Neural cell (in vitro differentiated cells): Measurements from ENCODE around the gene ASB18. TPM values are rescaled to one million over a fixed set of nuclear protein-coding genes. Genes with fewer than 3 reads are reported as not detected.

ENCODE experiments used
- H2AFZ ChIP-seq: fragments of 200-600, 300-800 bp; sonication (generic), shearing (Covaris generic); 2 replicates; pipeline ENCODE4 v1.6.0; 2014; ENCODE audit warnings: low read depth, mild to moderate bottlenecking, antibody characterized with exemption, low read length, moderate library complexity
- H3F3A ChIP-seq: fragments of 200-600 bp; shearing (Covaris generic); 2 replicates; pipeline ENCODE4 v1.6.1; 2016; ENCODE audit warnings: mild to moderate bottlenecking, moderate library complexity, mixed read lengths, antibody characterized with exemption, low read length; ENCODE audit not compliant: insufficient read depth, poor library complexity, severe bottlenecking
- H3K27ac ChIP-seq: fragments of 200-600, 300-800 bp; sonication (generic), shearing (Covaris generic); 2 replicates; pipeline ENCODE4 v1.5.1; 2014; ENCODE audit warnings: mild to moderate bottlenecking, low read length, moderate library complexity
- H3K27me3 ChIP-seq: fragments of 300-800, 200-600 bp; sonication (generic), shearing (Covaris generic); 2 replicates; pipeline ENCODE4 v1.6.0; 2014; ENCODE audit warnings: mild to moderate bottlenecking, low read depth, low read length, moderate library complexity; ENCODE audit not compliant: insufficient read depth
- H3K36me3 ChIP-seq: fragments of 300-800, 200-600 bp; sonication (generic), shearing (Covaris generic); 2 replicates; pipeline ENCODE4 v1.5.1; 2014; ENCODE audit warnings: mild to moderate bottlenecking, antibody characterized with exemption, low read length, moderate library complexity; ENCODE audit not compliant: insufficient read depth
- H3K4me2 ChIP-seq: fragments of 300-800, 200-600 bp; sonication (generic), shearing (Covaris generic); 2 replicates; pipeline ENCODE4 v1.6.0; 2014; ENCODE audit warnings: mild to moderate bottlenecking, low read length
- H3K4me3 ChIP-seq: fragments of 300-800, 200-600 bp; sonication (generic), shearing (Covaris generic); 2 replicates; pipeline ENCODE4 v1.5.1; 2014; ENCODE audit warnings: mild to moderate bottlenecking, low read length, moderate library complexity
- H3K79me2 ChIP-seq: fragments of 200-600 bp; shearing (Covaris generic); replicated peaks from 2 replicates; pipeline ENCODE4 v1.6.0; 2014; ENCODE audit warnings: mild to moderate bottlenecking, low read length, moderate library complexity; ENCODE audit not compliant: insufficient read depth
- H3K9ac ChIP-seq: fragments of 300-800, 200-600 bp; sonication (generic), shearing (Covaris generic); 2 replicates; pipeline ENCODE4 v1.6.1; 2016; ENCODE audit warnings: mild to moderate bottlenecking, low read length, mixed read lengths
- H3K9me2 ChIP-seq: fragments of 200-600 bp; shearing (Covaris generic); 2 replicates; pipeline ENCODE4 v1.6.1; 2016; ENCODE audit warnings: mild to moderate bottlenecking, low read length, mixed read lengths; ENCODE audit not compliant: insufficient read depth
- H3K9me3 ChIP-seq: fragments of 200-600, 300-800 bp; sonication (generic), shearing (Covaris generic); 2 replicates; pipeline ENCODE4 v1.6.1; 2016; ENCODE audit warnings: mild to moderate bottlenecking, mixed run types, low read length, moderate library complexity, mixed read lengths
- H4K20me1 ChIP-seq: fragments of 200-600 bp; shearing (Covaris generic); 2 replicates; pipeline ENCODE4 v1.6.1; 2016; ENCODE audit warnings: mild to moderate bottlenecking, mixed run types; ENCODE audit not compliant: insufficient read depth
- EZH2 ChIP-seq: fragments of 200-600, 300-800 bp; shearing (Covaris generic), sonication (generic); IDR thresholded peaks from 2 replicates; pipeline ENCODE4 v1.6.1; 2014; ENCODE audit warnings: antibody characterized with exemption, low read length, borderline replicate concordance, mild to moderate bottlenecking; ENCODE audit not compliant: insufficient read depth, poor library complexity, severe bottlenecking
- POLR2AphosphoS5 ChIP-seq: IDR thresholded peaks from 2 replicates; pipeline ENCODE4 v1.6.1; 2012
- RAD21 ChIP-seq: fragments of 450-650 bp; conservative IDR thresholded peaks from 2 replicates; pipeline ENCODE4 v1.6.1; 2014; ENCODE audit warnings: antibody characterized with exemption, mild to moderate bottlenecking, moderate library complexity
- polyA plus RNA-seq: library from polyadenylated mRNA; depleted of rRNA; stranded (reverse); fragments of >200 nt; gene quantifications from 2 replicates; pipeline ENCODE4 v1.2.3, GENCODE V29; 2014
- TF ChIP-seq, protein P1 (sequence below): IDR thresholded peaks from 2 replicates; pipeline ENCODE4 v1.6.1; 2012; ENCODE audit warnings: borderline replicate concordance

ASB18 gene
- polyA plus RNA-seq, 1 donor from 2014 or later, result not detected

DNA sequence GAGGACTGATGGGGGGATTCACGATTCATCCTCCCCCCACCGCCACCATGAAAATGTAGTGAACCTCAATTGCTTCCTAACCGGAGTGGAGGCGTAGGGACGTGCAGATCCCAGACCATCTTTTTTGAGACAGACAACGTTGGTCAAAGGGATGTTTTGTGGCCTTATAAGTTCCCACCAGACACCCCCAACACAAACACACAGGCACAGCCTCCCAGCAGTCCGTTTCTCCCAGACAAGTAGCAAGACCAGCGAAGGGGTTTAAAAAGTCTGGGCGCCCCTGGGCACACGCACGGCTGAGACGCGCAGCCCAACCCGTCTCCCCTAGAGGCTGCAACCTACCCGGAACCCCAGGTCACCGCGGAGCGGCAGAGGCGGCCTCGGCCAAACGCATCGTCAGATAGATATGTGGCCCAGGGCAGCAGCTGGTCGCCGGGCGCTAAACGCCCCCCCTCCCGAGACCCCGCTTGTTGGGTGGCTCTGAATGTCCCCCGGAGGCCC is 97.4 kb downstream of the ASB18 start:
- no peak overlapping the region for H3K27ac ChIP-seq
- no peak overlapping the region for H3K9ac ChIP-seq
- H3K4me2 ChIP-seq, result no peak overlapping the region

DNA sequence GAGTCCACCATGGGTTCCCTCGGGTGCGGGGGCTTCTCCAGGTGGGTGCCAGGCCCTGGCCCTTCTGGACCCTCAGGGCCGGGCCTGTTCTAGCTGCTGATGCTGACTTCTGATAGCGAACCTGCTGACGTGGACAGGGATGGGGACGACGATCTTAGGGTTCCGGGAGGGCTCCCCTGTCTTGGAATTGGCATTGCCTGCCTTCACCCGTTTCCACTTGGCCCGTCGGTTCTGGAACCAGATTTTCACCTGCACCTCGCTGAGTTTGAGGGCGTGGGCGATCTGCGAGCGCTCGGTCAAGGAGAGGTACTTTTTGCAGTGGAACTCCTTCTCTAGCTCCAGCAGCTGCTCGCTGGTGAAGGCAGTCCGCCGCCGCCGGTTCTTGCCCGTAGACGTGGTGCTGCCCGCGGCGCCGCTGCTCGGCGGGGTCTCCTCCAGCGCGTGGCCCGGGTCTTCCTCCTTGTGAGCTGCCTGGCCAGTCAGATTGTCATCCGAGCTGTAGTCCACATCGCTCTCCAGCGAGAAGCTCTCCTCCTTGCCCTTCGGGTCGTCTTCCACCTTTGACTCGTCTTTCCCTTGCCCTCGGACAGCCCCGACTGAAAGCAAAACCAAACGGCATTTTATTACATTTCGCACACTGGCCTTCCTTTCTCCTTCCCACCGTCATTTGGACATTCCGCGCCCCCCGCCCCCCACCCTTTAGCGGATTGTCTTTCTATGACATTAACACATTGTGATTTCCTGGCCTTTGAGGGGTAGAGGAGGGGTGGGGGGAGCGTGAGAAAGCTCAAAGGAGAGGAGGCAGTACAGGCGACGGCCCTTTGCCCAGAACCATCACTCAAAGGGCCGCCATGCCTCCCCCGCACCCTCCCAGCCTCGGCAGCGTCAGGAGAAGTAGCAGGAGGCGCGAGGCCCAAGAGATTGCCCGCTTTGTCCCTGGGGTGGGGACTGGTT is 98.1 kb downstream of the ASB18 start:
- Histone ChIP-seq H3K27me3 (peaks cover 100% of the 10 kb centered on the region), H3K9ac (no peak overlapping the region), H3K9me2 (no peaks in the 10 kb centered on the region), H3K9me3 (no peaks in the 10 kb centered on the region), H3K4me2 (no peak overlapping the region), H3K4me3 (peak overlapping the region; percentile 63), H3F3A (no peaks in the 10 kb centered on the region), H3K79me2 (no peaks in the 10 kb centered on the region), H2AFZ (no peak overlapping the region), H3K36me3 (no peaks in the 10 kb centered on the region), H4K20me1 (no peaks in the 10 kb centered on the region), H3K27ac (no peak overlapping the region)
- no peak for TF ChIP-seq RAD21
- peak; percentile 46 for TF ChIP-seq EZH2
- peak; percentile 11 for TF ChIP-seq POLR2AphosphoS5
- TF ChIP-seq, protein P1, sequence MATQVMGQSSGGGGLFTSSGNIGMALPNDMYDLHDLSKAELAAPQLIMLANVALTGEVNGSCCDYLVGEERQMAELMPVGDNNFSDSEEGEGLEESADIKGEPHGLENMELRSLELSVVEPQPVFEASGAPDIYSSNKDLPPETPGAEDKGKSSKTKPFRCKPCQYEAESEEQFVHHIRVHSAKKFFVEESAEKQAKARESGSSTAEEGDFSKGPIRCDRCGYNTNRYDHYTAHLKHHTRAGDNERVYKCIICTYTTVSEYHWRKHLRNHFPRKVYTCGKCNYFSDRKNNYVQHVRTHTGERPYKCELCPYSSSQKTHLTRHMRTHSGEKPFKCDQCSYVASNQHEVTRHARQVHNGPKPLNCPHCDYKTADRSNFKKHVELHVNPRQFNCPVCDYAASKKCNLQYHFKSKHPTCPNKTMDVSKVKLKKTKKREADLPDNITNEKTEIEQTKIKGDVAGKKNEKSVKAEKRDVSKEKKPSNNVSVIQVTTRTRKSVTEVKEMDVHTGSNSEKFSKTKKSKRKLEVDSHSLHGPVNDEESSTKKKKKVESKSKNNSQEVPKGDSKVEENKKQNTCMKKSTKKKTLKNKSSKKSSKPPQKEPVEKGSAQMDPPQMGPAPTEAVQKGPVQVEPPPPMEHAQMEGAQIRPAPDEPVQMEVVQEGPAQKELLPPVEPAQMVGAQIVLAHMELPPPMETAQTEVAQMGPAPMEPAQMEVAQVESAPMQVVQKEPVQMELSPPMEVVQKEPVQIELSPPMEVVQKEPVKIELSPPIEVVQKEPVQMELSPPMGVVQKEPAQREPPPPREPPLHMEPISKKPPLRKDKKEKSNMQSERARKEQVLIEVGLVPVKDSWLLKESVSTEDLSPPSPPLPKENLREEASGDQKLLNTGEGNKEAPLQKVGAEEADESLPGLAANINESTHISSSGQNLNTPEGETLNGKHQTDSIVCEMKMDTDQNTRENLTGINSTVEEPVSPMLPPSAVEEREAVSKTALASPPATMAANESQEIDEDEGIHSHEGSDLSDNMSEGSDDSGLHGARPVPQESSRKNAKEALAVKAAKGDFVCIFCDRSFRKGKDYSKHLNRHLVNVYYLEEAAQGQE, result no peak

More for the DNA sequence above, 97.4 kb downstream of the ASB18 start:
- no peak for TF ChIP-seq EZH2
- TF ChIP-seq, protein P1, result no peak
- Histone ChIP-seq H3K9me2 (no peaks in the 10 kb centered on the region), H3K4me3 (peak overlapping the region; percentile 63), H3F3A (no peaks in the 10 kb centered on the region), H4K20me1 (no peaks in the 10 kb centered on the region), H2AFZ (no peak overlapping the region), H3K9me3 (no peaks in the 10 kb centered on the region), H3K27me3 (peaks cover 100% of the 10 kb centered on the region), H3K36me3 (no peaks in the 10 kb centered on the region), H3K79me2 (no peaks in the 10 kb centered on the region)
